Thyroid gland (tissue), 4 donors: ENCODE data around the gene RAB40C. TPM values are rescaled to one million over a fixed set of nuclear protein-coding genes. Genes with fewer than 3 reads are reported as not detected.

Source experiments
- DNase-seq, 2 donors: peaks; one replicate each; pipeline ENCODE4 v3.0.0-alpha.2; 2019
- H3K27ac ChIP-seq, 3 donors: fragments of 200-600 bp; sonication (generic); 1 replicate in 2 of 3; 2 replicates in 1 of 3; pipeline ENCODE4 v1.5.1; 2016 to 2019; ENCODE audit warnings: mild to moderate bottlenecking in 1 of 3, moderate library complexity in 1 of 3
- H3K27me3 ChIP-seq: fragments of 200-600 bp; sonication (generic); one replicate; pipeline ENCODE4 v1.5.1; 2019
- H3K36me3 ChIP-seq, 2 donors: fragments of 200-600 bp; sonication (generic); one replicate each; pipeline ENCODE4 v1.5.1; 2016 to 2019
- H3K4me1 ChIP-seq, 2 donors: fragments of 200-600 bp; sonication (generic); one replicate each; pipeline ENCODE4 v1.5.1; 2017 to 2019
- H3K4me3 ChIP-seq, 3 donors: fragments of 200-600 bp; sonication (generic); replicated peaks in 1 of 3; 1 replicate in 2 of 3; 2 replicates in 1 of 3; pipeline ENCODE4 v1.5.1; 2016; ENCODE audit warnings: mild to moderate bottlenecking in 1 of 3
- H3K9me3 ChIP-seq: fragments of 200-600 bp; sonication (generic); one replicate; pipeline ENCODE4 v1.5.1; 2017
- CTCF ChIP-seq, 6 experiments: fragments of 200-600 bp in 3 of 6; fragments of 450-650 bp in 3 of 6; sonication (generic) in 3 of 6; IDR thresholded peaks; one replicate each; pipeline ENCODE4 v1.5.1; 2016 to 2019; ENCODE audit warnings: antibody characterized with exemption in 6 of 6, mild to moderate bottlenecking in 2 of 6, inconsistent platforms in 1 of 6, moderate library complexity in 1 of 6
- POLR2A ChIP-seq, 2 donors: fragments of 450-650 bp; IDR thresholded peaks; one replicate each; pipeline ENCODE4 v1.6.1; 2017; ENCODE audit warnings: antibody characterized with exemption in 2 of 2, mild to moderate bottlenecking in 2 of 2, moderate library complexity in 1 of 2
- WGBS, 2 donors: methylation state at CpG; one replicate each; pipeline ENCODE4 v1.1.5; 2017; 5-methylcytosine and 5-hydroxymethylcytosine counted together
- intact Hi-C: fragments of 100-400 bp; cut with DNase I; formaldehyde crosslinking; loops from one replicate; pipeline ENCODE4 v1.15.1; 2023
- total RNA-seq, 4 donors: library from RNA; depleted of rRNA; stranded (reverse); fragments of >200 nt; gene quantifications; one replicate each; pipeline ENCODE4 v1.2.3, GENCODE V29; 2016

The RAB40C gene
- total RNA-seq, 4 donors from 2014 or later = 17.7 to 24.4 (median 18.4) TPM

GRCh38 chr16:671353-672131 lies 81.7 kb downstream of the RAB40C start:
- DNase-seq = no peak
- no peak overlapping the region for H3K27ac ChIP-seq
- no peaks in the 10 kb centered on the region for H3K27me3 ChIP-seq
- no peak overlapping the region for H3K4me3 ChIP-seq
- H3K36me3 ChIP-seq = peaks cover 33 to 44% of the 10 kb centered on the region in 2 donors
- TF ChIP-seq CTCF (IDR thresholded peaks at IDR 0.05) (no peak), POLR2A (IDR thresholded peaks at IDR 0.05) (no peak)
- intact Hi-C loops = no loop called here
- H3K9me3 ChIP-seq = no peaks in the 10 kb centered on the region
- 93 to 95% methylated on average over 18 to 32 of the region's 40 CpGs for WGBS, 2 donors
- H3K4me1 ChIP-seq = peaks cover 12 to 28% of the 10 kb centered on the region in 2 donors

- no peaks in the 10 kb centered on the region for H3K9me3 ChIP-seq
- intact Hi-C loops = no loop called here
- TF ChIP-seq POLR2A (IDR thresholded peaks at IDR 0.05) = no peak
- no peak overlapping the region for H3K4me3 ChIP-seq
- H3K36me3 ChIP-seq = peaks cover 33 to 44% of the 10 kb centered on the region in 2 donors
- H3K4me1 ChIP-seq = peaks cover 12 to 25% of the 10 kb centered on the region in 2 donors
- no peak for DNase-seq
- H3K27ac ChIP-seq = no peak overlapping the region
- WGBS, 2 donors = 93% methylated on average over 8 of the region's 19 CpGs; no CpG with 5 or more reads in 1 of the 2 donors
- H3K27me3 ChIP-seq = no peaks in the 10 kb centered on the region
Measured at GRCh38 chr16:672371-672770, 82.5 kb downstream of the RAB40C start.

GRCh38 chr16:672851-673250 lies 83.0 kb downstream of the RAB40C start:
- intact Hi-C loops = no loop called here
- Histone ChIP-seq H3K36me3 (peaks cover 33 to 44% of the 10 kb centered on the region in 2 donors), H3K27ac (no peak overlapping the region)

GRCh38 chr16:673399-673991 lies 83.6 kb downstream of the RAB40C start:
- Histone ChIP-seq H3K9me3 (no peaks in the 10 kb centered on the region), H3K27me3 (no peaks in the 10 kb centered on the region), H3K4me3 (no peak overlapping the region), H3K36me3 (peaks cover 33 to 44% of the 10 kb centered on the region in 2 donors), H3K4me1 (peaks cover 11 to 21% of the 10 kb centered on the region in 2 donors), H3K27ac (no peak overlapping the region)
- intact Hi-C loops = no loop called here
- DNase-seq = no peak
- TF ChIP-seq CTCF (IDR thresholded peaks at IDR 0.05) (no peak), POLR2A (IDR thresholded peaks at IDR 0.05) (no peak)
- WGBS, 2 donors = 90% methylated on average over 11 of the region's 18 CpGs; no CpG with 5 or more reads in 1 of the 2 donors

More at GRCh38 chr16:672851-673250, 83.0 kb downstream of the RAB40C start:
- H3K4me1 ChIP-seq = peaks cover 12 to 21% of the 10 kb centered on the region in 2 donors
- WGBS, 2 donors = 96 to 97% methylated on average over 20 of the region's 21 CpGs
- no peaks in the 10 kb centered on the region for H3K9me3 ChIP-seq
- DNase-seq = no peak
- H3K27me3 ChIP-seq = no peaks in the 10 kb centered on the region
- TF ChIP-seq POLR2A (IDR thresholded peaks at IDR 0.05) = no peak
- TF ChIP-seq CTCF (IDR thresholded peaks at IDR 0.05) = no peak
- H3K4me3 ChIP-seq = no peak overlapping the region

GRCh38 chr16:674214-674881 lies 84.5 kb downstream of the RAB40C start:
- no peak for TF ChIP-seq POLR2A (IDR thresholded peaks at IDR 0.05)
- TF ChIP-seq CTCF (IDR thresholded peaks at IDR 0.05) = no peak
- intact Hi-C loops = no loop called here
- 83 to 88% methylated on average over 4 to 12 of the region's 22 CpGs for WGBS, 2 donors
- peaks cover 8 to 18% of the 10 kb centered on the region in 2 donors for H3K4me1 ChIP-seq
- no peak overlapping the region for H3K27ac ChIP-seq
- no peak for DNase-seq
- H3K9me3 ChIP-seq = no peaks in the 10 kb centered on the region
- peaks cover 33 to 43% of the 10 kb centered on the region in 2 donors for H3K36me3 ChIP-seq
- no peaks in the 10 kb centered on the region for H3K27me3 ChIP-seq
- no peak overlapping the region for H3K4me3 ChIP-seq
